ENCODE data around the gene ANLN.

Gene ANLN

DNA sequence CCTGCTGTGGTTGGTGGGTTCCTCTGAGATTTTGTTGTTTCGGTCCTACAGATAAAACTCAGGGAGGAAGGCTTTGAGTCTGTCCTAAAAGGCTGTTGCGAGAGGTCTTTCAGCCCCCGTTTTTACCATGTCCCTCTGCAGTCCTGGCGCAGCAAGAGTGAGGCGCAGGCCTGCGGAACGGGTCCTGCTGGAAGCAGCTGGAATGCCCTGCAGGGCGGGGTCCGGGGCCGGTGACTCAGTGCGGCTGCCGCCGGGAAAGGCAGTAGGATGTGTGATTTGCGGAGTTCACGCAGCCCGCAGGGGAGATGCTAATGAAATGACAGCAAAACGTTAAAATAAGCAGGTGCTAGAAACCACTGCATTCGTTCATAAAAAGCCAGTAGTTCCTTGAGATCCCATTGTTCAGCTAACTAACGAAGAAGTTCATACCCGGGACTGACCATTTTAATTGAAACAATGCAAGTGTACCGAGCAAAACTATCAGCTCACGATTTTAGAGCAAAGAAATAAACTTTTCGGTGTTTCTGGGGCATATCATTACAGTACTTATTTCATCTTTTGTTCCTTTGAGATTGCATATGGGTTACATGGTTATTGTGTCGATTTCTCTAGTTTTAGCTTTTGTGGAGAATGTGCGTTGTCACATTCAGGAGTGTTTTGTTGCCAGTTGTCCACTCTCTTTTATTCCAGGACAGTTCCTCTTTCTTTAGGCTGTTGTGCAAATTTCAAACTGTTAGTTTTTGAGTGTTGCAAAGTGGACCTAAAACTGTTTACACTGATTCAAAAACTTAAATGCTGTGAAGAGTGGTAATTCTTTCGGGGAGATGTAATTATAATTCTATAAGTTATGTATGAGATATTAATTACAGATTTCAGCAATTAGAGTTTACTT is 783 bp downstream of the ANLN start:
- intact Hi-C loops (cut with micrococcal nuclease), result no loop called here
- peak overlapping the region; percentile 86 for H3K27ac Mint-ChIP-seq
- H3K36me3 Mint-ChIP-seq (ENCODE audit: low read depth), result peaks cover 14% of the 10 kb centered on the region
- peak overlapping the region; percentile 87 for H3K4me3 Mint-ChIP-seq
- H3K27me3 Mint-ChIP-seq, result no peaks in the 10 kb centered on the region
- peaks cover 35% of the 10 kb centered on the region for H3K4me1 Mint-ChIP-seq (ENCODE audit: low read depth)
- peaks cover 6% of the 10 kb centered on the region for H3K9me3 Mint-ChIP-seq

DNA sequence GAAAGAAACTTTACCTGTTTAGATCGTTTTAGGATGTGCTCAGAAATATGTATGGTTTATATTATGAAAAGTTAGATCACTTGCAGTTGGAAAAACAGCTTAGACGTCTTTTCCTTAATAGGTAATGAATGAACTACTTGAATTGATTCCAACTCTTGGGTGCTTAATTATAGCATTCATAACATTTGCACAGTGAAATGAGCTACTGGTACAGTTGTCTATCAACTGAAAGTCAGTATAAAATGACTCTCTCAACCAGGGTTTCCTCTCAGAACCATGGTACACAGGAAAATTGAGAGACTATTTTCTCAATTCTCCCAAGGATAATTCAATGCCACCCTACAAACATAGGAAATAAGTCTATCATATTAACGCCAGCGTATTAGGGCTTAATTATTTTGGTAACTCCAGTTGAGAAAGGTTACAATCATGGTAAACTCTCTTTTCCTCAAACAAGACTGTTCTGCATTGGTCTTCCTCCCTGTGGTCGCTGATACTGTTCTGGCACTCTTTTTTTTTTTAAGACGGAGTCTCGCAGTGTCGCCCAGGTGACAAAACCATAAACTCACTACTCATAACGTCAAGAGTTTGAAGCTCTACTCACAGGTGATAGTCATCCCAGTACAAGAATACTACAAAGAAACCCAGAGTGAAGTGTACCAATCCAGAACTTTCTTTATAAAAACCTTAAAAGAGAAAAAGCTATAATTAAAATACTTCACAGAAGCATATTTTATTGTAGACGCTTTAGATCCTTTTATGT is 2.0 kb downstream of the ANLN start:
- H3K4me1 Mint-ChIP-seq (ENCODE audit: low read depth), result peaks cover 35% of the 10 kb centered on the region
- H3K9me3 Mint-ChIP-seq, result peaks cover 9% of the 10 kb centered on the region
- peaks cover 15% of the 10 kb centered on the region for H3K36me3 Mint-ChIP-seq (ENCODE audit: low read depth)
- peak overlapping the region; percentile 27 for H3K27ac Mint-ChIP-seq
- intact Hi-C loops (cut with micrococcal nuclease), result no loop called here
- H3K27me3 Mint-ChIP-seq, result no peaks in the 10 kb centered on the region
- peak overlapping the region; percentile 54 for H3K4me3 Mint-ChIP-seq

DNA sequence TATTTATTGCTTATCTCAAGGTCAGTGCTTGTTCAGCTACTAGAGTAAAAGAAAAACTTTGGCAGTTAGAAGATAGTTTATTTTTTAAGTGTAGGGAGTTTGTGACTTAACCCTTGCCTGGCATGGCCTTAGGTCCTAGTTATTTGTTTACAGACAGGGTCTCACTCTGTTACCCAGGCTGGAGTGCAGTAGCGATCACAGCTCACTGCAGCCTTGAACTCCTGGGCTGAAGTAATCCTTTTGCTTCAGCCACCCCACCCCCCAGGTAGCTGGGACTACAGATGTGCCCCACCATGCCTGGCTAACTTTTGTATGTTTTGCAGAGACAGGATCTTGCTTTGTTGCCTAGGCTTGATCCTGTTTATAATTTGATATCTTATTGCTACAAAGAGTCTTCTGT is 4.2 kb downstream of the ANLN start:
- H3K27me3 Mint-ChIP-seq, result no peaks in the 10 kb centered on the region
- H3K36me3 Mint-ChIP-seq (ENCODE audit: low read depth), result peaks cover 15% of the 10 kb centered on the region
- H3K4me1 Mint-ChIP-seq (ENCODE audit: low read depth), result peaks cover 35% of the 10 kb centered on the region
- intact Hi-C loops (cut with micrococcal nuclease), result no loop called here
- H3K9me3 Mint-ChIP-seq, result peaks cover 9% of the 10 kb centered on the region
- H3K27ac Mint-ChIP-seq, result no peak overlapping the region
- no peak overlapping the region for H3K4me3 Mint-ChIP-seq

DNA sequence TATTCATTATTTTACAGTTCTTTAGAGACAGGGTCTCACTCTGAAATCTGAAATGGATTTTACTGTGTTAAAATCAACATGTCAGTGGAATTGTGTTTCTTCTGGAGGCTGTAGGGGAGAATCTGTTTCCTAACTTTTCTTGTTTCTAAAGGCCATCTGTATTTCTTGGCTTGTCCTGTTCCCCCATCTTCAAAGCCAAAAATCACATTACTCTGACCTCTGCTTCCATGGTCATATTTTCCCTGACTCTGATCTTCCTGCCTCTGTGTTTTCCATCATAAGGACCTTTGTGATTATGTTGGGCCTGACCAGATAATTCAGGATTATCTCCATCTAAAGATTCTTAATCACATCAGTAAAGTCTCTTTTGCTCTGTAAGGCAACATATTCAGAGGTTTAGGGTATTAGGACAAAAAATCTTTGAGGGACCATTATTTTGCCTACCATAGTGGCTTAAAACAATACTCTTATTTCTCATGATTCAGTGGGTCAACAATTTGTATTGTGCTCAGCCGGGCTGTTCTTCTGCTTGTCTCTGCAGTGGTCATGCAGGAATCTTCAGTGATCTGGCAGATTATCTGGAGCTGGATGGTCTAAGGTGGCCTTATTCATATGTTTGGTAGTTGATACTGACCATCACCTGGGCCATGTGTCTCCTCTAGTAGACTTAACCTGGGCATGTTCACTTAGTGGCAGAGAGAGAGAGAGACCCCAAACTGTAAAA is 5.7 kb downstream of the ANLN start:
- Mint-ChIP-seq H3K27ac (no peak overlapping the region), H3K4me1 (ENCODE audit: low read depth) (peaks cover 40% of the 10 kb centered on the region), H3K27me3 (no peaks in the 10 kb centered on the region), H3K9me3 (peaks cover 9% of the 10 kb centered on the region), H3K4me3 (no peak overlapping the region), H3K36me3 (ENCODE audit: low read depth) (peaks cover 11% of the 10 kb centered on the region)
- intact Hi-C loops (cut with micrococcal nuclease), result no loop called here

DNA sequence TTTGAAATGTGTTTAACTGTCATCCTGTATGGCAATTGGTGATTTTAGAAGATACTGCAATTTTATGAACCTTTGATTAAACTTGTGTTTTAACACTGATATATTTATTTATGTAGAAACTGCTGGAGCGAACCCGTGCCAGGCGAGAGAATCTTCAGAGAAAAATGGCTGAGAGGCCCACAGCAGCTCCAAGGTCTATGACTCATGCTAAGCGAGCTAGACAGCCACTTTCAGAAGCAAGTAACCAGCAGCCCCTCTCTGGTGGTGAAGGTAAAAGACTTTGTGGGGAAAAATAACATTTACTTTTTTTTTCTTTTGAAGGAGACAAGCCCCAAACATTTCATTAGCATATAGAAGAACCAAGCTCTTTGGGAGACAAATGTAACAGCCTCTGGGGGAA is 6.5 kb downstream of the ANLN start:
- no peak overlapping the region for H3K4me3 Mint-ChIP-seq
- H3K36me3 Mint-ChIP-seq (ENCODE audit: low read depth), result peaks cover 5% of the 10 kb centered on the region
- peaks cover 36% of the 10 kb centered on the region for H3K4me1 Mint-ChIP-seq (ENCODE audit: low read depth)
- no peak overlapping the region for H3K27ac Mint-ChIP-seq
- H3K27me3 Mint-ChIP-seq, result no peaks in the 10 kb centered on the region
- H3K9me3 Mint-ChIP-seq, result peaks cover 9% of the 10 kb centered on the region
- intact Hi-C loops (cut with micrococcal nuclease), result no loop called here

DNA sequence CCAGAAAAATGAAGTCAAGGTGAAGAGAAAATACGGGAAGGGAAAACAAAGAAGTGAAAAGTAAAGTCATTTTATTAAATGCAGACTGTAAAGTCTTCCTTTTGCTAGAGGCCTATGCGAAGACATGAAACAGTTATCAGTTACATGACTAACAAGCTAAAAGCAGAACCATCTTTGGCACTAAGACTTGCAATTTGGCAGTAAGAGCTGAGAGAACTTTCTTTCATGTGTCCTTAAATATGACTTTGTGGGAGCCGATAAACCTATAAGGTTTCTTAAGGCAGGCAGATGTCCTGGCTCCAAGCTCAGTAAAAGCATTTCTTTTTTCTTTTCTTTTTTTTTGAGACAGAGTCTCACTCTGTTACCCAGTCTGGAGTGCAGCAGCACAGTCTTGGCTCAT is 10.4 kb downstream of the ANLN start:
- Mint-ChIP-seq H3K4me1 (ENCODE audit: low read depth) (peaks cover 14% of the 10 kb centered on the region), H3K36me3 (ENCODE audit: low read depth) (peaks cover 5% of the 10 kb centered on the region), H3K4me3 (no peak overlapping the region), H3K9me3 (peaks cover 7% of the 10 kb centered on the region), H3K27ac (peak overlapping the region; percentile 62), H3K27me3 (no peaks in the 10 kb centered on the region)
- intact Hi-C loops (cut with micrococcal nuclease), result no loop called here

DNA sequence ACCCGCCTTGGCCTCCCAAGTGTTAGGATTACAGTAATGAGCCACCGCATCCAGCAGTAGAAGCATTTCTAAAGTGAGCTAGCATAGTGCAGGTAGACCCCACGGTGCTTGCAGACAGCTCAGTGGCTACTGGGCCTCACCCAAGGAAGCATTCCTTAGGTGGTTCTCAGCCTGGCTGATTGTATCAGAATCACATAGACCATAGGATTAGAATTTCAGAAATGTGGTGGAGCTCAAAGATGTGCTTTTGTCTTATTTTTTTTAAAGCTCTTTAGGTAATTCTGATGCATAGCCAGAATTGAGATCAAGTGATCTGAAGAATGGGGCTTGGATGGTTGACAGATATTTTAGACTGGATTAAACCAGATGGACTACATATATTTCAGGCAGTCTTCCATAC is 10.9 kb downstream of the ANLN start:
- H3K4me1 Mint-ChIP-seq (ENCODE audit: low read depth), result peaks cover 17% of the 10 kb centered on the region
- peaks cover 1% of the 10 kb centered on the region for H3K9me3 Mint-ChIP-seq
- intact Hi-C loops (cut with micrococcal nuclease), result no loop called here
- H3K27ac Mint-ChIP-seq, result peak overlapping the region; percentile 62
- H3K4me3 Mint-ChIP-seq, result no peak overlapping the region
- H3K27me3 Mint-ChIP-seq, result no peaks in the 10 kb centered on the region
- no peaks in the 10 kb centered on the region for H3K36me3 Mint-ChIP-seq (ENCODE audit: low read depth)

DNA sequence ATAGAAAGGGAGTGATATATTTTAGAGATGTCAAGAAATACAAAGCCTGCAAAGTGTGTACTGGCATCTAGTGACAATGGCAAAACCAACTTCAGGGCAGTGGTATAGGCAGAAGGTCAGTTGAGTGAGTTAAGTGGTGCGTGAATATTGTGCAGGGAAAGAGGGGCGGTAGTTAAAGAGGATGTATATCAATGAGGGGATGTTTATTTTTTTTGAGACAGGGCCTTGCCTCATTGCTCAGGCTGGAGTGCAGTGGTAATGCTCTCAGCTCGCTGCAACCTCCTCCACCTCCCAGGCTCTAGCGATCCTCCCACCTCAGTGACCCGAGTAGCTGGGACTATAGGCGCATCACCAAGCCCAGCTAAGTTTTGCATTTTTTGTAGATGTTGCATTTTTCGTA is 13.8 kb downstream of the ANLN start:
- intact Hi-C loops (cut with micrococcal nuclease), result no loop called here
- Mint-ChIP-seq H3K4me3 (no peak overlapping the region), H3K27me3 (no peaks in the 10 kb centered on the region), H3K4me1 (ENCODE audit: low read depth) (peaks cover 17% of the 10 kb centered on the region), H3K27ac (no peak overlapping the region), H3K36me3 (ENCODE audit: low read depth) (no peaks in the 10 kb centered on the region), H3K9me3 (no peaks in the 10 kb centered on the region)

DNA sequence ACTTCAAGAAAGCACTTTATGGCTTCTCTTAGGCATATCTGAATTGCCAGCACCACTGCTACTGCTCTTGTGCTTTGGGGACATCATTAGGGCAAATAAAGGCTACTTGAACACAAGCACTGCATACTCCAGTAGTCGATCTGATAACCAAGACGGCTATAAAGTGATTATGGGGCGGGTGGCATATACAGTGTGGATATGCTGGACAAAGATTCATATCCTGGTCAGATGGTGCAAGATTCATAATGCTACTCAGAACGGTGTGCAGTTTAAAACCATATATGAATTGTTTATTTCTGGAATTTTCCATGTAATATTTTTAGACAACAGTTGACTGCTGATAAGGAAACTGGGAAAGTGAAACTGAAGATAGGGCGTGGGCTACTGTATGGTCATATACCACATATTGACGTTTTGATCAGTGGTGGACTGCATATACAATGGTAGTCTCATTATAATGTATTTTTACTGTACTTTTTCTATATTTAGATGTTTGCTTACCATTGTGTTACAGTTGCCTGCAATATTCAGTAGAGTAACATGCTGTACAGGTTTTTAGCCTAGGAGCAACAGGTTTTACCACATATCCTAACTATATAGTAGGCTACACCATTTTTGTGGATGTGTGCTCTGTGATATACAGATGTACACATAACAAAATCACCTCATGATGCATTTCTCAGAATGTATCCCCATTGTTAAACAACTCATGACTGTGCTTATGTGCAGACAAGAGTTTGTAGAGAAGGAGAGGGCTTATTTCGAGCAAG is 15.2 kb downstream of the ANLN start:
- Mint-ChIP-seq H3K27me3 (no peaks in the 10 kb centered on the region), H3K27ac (no peak overlapping the region), H3K36me3 (ENCODE audit: low read depth) (no peaks in the 10 kb centered on the region), H3K9me3 (no peaks in the 10 kb centered on the region), H3K4me3 (no peak overlapping the region), H3K4me1 (ENCODE audit: low read depth) (peaks cover 13% of the 10 kb centered on the region)
- intact Hi-C loops (cut with micrococcal nuclease), result no loop called here

DNA sequence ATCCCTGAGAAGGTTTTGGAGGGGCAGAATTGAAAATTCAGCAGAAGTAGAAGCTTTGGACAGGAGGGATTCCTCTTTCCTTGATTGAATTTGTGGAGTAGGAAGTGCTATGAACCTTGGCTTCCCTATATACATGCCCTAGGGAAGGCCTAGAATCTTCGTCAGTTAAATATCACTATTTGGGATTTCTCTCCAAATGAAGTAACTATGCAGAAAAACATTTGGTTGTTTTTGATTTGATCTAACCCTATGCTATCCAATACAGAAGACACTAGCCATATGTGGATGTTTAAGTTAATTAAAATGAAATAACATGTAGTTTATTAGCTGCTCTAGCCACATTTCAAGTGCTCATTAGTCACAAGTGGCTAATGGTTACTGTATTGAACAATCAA is 15.7 kb downstream of the ANLN start:
- no peak overlapping the region for H3K4me3 Mint-ChIP-seq
- no peaks in the 10 kb centered on the region for H3K36me3 Mint-ChIP-seq (ENCODE audit: low read depth)
- H3K4me1 Mint-ChIP-seq (ENCODE audit: low read depth), result peaks cover 8% of the 10 kb centered on the region
- H3K27me3 Mint-ChIP-seq, result no peaks in the 10 kb centered on the region
- H3K9me3 Mint-ChIP-seq, result no peaks in the 10 kb centered on the region
- H3K27ac Mint-ChIP-seq, result no peak overlapping the region
- intact Hi-C loops (cut with micrococcal nuclease), result no loop called here

DNA sequence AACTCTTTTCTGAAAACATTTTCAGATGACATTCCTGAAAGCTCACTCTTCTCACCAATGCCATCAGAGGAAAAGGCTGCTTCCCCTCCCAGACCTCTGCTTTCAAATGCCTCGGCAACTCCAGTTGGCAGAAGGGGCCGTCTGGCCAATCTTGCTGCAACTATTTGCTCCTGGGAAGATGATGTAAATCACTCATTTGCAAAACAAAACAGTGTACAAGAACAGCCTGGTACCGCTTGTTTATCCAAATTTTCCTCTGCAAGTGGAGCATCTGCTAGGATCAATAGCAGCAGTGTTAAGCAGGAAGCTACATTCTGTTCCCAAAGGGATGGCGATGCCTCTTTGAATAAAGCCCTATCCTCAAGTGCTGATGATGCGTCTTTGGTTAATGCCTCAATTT is 16.5 kb downstream of the ANLN start:
- Mint-ChIP-seq H3K36me3 (ENCODE audit: low read depth) (no peaks in the 10 kb centered on the region), H3K4me3 (no peak overlapping the region), H3K27ac (no peak overlapping the region), H3K4me1 (ENCODE audit: low read depth) (peaks cover 5% of the 10 kb centered on the region), H3K9me3 (no peaks in the 10 kb centered on the region), H3K27me3 (no peaks in the 10 kb centered on the region)
- intact Hi-C loops (cut with micrococcal nuclease), result no loop called here

DNA sequence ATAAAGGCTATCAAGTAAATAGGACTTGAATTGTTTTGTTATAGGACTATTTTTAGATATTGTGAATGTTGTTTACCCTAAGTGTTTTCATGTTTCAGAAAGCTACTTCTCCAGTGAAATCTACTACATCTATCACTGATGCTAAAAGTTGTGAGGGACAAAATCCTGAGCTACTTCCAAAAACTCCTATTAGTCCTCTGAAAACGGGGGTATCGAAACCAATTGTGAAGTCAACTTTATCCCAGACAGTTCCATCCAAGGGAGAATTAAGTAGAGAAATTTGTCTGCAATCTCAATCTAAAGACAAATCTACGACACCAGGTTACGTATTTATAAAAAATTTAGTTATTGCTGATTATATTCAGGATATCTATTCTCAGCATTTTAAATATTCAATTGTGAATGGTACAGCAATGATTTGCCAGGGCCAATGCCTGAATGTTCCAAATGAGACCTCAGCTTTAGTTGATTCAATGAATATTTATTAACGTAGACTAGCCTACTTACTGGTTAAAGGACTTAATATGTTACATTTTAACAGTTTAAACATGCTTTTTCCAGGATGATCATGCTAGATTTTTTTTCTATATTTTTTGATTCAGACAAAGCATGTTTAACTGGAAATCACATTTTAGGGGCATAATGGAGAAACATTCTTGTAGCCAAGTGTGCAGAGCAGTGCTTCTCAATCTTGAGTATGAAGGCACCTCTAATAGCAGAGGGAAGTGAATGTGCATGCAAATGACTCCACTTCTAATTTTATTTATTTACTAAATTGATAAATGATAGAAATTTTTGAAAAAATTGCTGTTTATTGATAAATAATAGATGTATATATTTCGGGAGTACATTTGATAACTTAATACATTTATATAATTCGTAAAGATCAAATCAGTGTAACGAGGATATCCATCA is 18.2 kb downstream of the ANLN start:
- Mint-ChIP-seq H3K27me3 (no peaks in the 10 kb centered on the region), H3K4me1 (ENCODE audit: low read depth) (peaks cover 5% of the 10 kb centered on the region), H3K27ac (no peak overlapping the region), H3K9me3 (no peaks in the 10 kb centered on the region), H3K4me3 (no peak overlapping the region), H3K36me3 (ENCODE audit: low read depth) (no peaks in the 10 kb centered on the region)
- intact Hi-C loops (cut with micrococcal nuclease), result no loop called here

DNA sequence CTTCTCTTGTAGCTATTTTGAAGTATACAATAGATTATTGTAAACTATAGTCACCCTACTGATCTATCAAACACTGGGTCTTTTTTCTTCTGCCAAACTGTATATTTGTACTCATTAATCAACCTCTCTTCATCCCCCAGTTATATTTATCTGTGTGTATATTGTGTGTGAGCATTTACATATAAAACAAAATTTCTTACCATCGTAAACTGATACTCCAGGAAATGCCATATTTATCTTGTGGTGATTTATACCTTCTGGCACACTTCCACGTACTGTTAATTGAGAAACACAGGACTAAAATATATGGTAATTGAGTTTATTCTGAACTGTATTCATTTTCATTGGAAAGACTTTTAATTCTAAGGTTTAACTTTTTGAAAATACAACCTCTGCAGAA is 18.9 kb downstream of the ANLN start:
- no peaks in the 10 kb centered on the region for H3K36me3 Mint-ChIP-seq (ENCODE audit: low read depth)
- H3K27ac Mint-ChIP-seq, result no peak overlapping the region
- H3K4me1 Mint-ChIP-seq (ENCODE audit: low read depth), result peaks cover 5% of the 10 kb centered on the region
- intact Hi-C loops (cut with micrococcal nuclease), result no loop called here
- no peaks in the 10 kb centered on the region for H3K9me3 Mint-ChIP-seq
- H3K4me3 Mint-ChIP-seq, result no peak overlapping the region
- no peaks in the 10 kb centered on the region for H3K27me3 Mint-ChIP-seq

Measured in dendritic cell treated with granulocyte-macrophage colony-stimulating factor and Interleukin-4, amounts not matched to agents 40 ng/mL and 50 ng/mL, for 4 days (primary cell).